ENCODE measurements around the gene DLGAP1.
"Not testable (repeated sequence)": the region's sequence is repeated elsewhere in the genome, so short reads cannot be mapped to it uniquely, and the experiment has no call there.

The DLGAP1 gene

GRCh38 chr18:4455113-4455811, at the start of gene DLGAP1:
DLGAP1 (minus strand) TSS chr18:4455307.
- DNase-seq: no peak

- DNase-seq: not testable (repeated sequence)
Observed at GRCh38 chr18:4494703-4495284, 39.7 kb upstream of the DLGAP1 start.

GRCh38 chr18:4468511-4468910, 13.4 kb upstream of the DLGAP1 start:
- DNase-seq: no peak

- no peak for DNase-seq
Observed at GRCh38 chr18:4454537-4455112, 482 bp downstream of the DLGAP1 start.

- DNase-seq: no peak
Observed at GRCh38 chr18:4453874-4454536, 1.1 kb downstream of the DLGAP1 start.

GRCh38 chr18:4453567-4453873, 1.6 kb downstream of the DLGAP1 start:
- DNase-seq: no peak

GRCh38 chr18:4450065-4450658, 4.9 kb downstream of the DLGAP1 start:
- DNase-seq: no peak

GRCh38 chr18:4445902-4446301, 9.2 kb downstream of the DLGAP1 start:
- no peak for DNase-seq

GRCh38 chr18:4444306-4444705, 10.8 kb downstream of the DLGAP1 start:
- no peak for DNase-seq

GRCh38 chr18:4441098-4441497, 14.0 kb downstream of the DLGAP1 start:
- DNase-seq: no peak

- no peak for DNase-seq
Observed at GRCh38 chr18:4438938-4439337, 16.2 kb downstream of the DLGAP1 start.

GRCh38 chr18:4433717-4434116, 21.4 kb downstream of the DLGAP1 start:
- DNase-seq: no peak

- DNase-seq: no peak
Observed at GRCh38 chr18:4430836-4431235, 24.3 kb downstream of the DLGAP1 start.

GRCh38 chr18:4417714-4418113, 37.4 kb downstream of the DLGAP1 start:
- DNase-seq: no peak

GRCh38 chr18:4416976-4417375, 38.1 kb downstream of the DLGAP1 start:
- no peak for DNase-seq

GRCh38 chr18:4412286-4412685, 42.8 kb downstream of the DLGAP1 start:
- DNase-seq: no peak

GRCh38 chr18:4406856-4407255, 48.3 kb downstream of the DLGAP1 start:
- DNase-seq: no peak

- DNase-seq: no peak
Observed at GRCh38 chr18:4405965-4406364, 49.1 kb downstream of the DLGAP1 start.

- DNase-seq: no peak
Observed at GRCh38 chr18:4403836-4404235, 51.3 kb downstream of the DLGAP1 start.

- no peak for DNase-seq
Observed at GRCh38 chr18:4400911-4401310, 54.2 kb downstream of the DLGAP1 start.

GRCh38 chr18:4399929-4400328, 55.2 kb downstream of the DLGAP1 start:
- DNase-seq: no peak

- no peak for DNase-seq
Observed at GRCh38 chr18:4394700-4395099, 60.4 kb downstream of the DLGAP1 start.

- DNase-seq: no peak
Observed at GRCh38 chr18:4391859-4392258, 63.2 kb downstream of the DLGAP1 start.

GRCh38 chr18:4385876-4386275, 69.2 kb downstream of the DLGAP1 start:
- no peak for DNase-seq

Data from activated CD4-positive, alpha-beta T cell treated with anti-CD3 and anti-CD28 coated beads for 4 hours (primary cell).